Measurements from ENCODE around the gene C16orf92.
"Not testable (repeated sequence)": the region's sequence is repeated elsewhere in the genome, so short reads cannot be mapped to it uniquely, and the experiment has no call there.

DNA sequence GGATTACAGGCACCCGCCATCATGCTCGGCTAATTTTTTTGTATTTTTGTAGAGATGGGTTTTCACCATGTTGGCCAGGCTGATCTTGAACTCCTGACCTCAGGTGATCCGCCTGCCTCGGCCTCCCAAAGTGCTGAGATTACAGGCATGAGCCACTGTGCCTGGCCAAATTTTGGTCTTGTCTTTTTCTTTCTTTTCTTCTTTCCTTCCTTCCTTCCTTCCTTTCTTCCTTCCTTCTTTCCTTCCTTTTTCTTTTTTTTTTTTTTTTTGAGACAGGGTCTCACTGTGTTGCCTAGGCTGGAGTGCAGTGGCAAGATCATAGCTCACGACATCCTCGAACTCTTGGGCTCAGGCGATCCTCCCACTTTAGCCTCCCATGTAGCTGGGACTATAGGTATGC is 7.5 kb upstream of the C16orf92 start:
- TF ChIP-seq, protein P1, sequence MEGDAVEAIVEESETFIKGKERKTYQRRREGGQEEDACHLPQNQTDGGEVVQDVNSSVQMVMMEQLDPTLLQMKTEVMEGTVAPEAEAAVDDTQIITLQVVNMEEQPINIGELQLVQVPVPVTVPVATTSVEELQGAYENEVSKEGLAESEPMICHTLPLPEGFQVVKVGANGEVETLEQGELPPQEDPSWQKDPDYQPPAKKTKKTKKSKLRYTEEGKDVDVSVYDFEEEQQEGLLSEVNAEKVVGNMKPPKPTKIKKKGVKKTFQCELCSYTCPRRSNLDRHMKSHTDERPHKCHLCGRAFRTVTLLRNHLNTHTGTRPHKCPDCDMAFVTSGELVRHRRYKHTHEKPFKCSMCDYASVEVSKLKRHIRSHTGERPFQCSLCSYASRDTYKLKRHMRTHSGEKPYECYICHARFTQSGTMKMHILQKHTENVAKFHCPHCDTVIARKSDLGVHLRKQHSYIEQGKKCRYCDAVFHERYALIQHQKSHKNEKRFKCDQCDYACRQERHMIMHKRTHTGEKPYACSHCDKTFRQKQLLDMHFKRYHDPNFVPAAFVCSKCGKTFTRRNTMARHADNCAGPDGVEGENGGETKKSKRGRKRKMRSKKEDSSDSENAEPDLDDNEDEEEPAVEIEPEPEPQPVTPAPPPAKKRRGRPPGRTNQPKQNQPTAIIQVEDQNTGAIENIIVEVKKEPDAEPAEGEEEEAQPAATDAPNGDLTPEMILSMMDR (conservative IDR thresholded peaks at IDR 0.05; ENCODE audit: low read length), result not testable (repeated sequence)
- TF ChIP-seq EZH2phosphoT487 (IDR thresholded peaks at IDR 0.05; ENCODE audit: borderline replicate concordance), result not testable (repeated sequence)

Measured in Loucy (cell line).